OCI-LY7 (cell line): ENCODE results near the gene AHNAK2.

Experiments used
- EZH2phosphoT487 ChIP-seq: fragments of 200-600 bp; sonication (generic); IDR thresholded peaks from 2 replicates; pipeline ENCODE4 v1.6.1; 2018; ENCODE audit warnings: low read depth, borderline replicate concordance, mild to moderate bottlenecking, mixed run types, antibody characterized with exemption, low read length, moderate library complexity, mixed read lengths
- TF ChIP-seq, protein P1 (sequence below): fragments of 200-600 bp; sonication (generic); conservative IDR thresholded peaks from 2 replicates; pipeline ENCODE4 v1.5.1; 2014; ENCODE audit warnings: mild to moderate bottlenecking, antibody characterized with exemption, low read length, moderate library complexity, mixed read lengths

DNA sequence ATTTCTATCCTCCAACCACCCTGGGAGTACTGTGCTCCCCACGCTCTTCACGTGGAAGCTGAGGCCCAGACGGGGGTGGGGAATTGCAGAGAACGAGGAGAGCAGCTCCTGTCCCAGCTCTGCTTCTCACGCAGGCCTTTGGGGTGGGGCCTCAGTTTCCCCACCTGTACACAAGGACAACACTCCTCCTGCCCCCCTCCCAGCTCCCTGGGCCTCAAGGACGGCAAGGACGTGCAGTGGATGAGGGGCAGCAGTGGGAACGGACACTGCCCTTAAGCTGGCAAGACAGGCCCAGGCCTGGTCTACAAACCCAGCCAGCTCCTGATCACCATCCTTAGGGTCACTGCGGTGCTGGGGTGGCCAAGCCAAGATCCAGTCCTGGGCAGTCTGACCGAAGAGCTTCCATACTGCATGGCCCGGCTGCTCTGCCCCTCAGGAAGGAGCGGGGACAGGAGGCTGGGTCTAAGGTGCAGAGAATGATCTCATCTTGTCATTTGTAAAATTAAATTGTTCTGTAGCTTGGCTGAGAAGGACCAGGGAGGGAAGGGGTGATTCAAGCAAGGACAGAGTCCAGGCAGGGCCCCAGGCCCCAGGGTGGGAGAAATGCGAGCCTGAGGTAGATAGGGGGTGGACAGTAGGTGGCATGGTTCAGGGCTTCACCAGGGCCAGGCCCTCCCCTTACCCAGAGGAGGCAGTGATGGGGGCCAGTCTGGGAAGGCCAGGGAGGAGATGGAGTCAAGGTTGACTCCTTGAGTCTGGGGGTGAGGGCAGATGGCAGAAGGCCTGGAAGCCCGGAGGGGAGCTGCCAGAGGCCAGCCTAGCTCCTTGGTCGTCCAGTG is 6.1 kb upstream of the AHNAK2 start:
- TF ChIP-seq, protein P1, sequence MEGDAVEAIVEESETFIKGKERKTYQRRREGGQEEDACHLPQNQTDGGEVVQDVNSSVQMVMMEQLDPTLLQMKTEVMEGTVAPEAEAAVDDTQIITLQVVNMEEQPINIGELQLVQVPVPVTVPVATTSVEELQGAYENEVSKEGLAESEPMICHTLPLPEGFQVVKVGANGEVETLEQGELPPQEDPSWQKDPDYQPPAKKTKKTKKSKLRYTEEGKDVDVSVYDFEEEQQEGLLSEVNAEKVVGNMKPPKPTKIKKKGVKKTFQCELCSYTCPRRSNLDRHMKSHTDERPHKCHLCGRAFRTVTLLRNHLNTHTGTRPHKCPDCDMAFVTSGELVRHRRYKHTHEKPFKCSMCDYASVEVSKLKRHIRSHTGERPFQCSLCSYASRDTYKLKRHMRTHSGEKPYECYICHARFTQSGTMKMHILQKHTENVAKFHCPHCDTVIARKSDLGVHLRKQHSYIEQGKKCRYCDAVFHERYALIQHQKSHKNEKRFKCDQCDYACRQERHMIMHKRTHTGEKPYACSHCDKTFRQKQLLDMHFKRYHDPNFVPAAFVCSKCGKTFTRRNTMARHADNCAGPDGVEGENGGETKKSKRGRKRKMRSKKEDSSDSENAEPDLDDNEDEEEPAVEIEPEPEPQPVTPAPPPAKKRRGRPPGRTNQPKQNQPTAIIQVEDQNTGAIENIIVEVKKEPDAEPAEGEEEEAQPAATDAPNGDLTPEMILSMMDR: no peak
- no peak for TF ChIP-seq EZH2phosphoT487
